Glomerular visceral epithelial cell (primary cell): ENCODE measurements around the gene ASGR1.
"Not testable (repeated sequence)": the region's sequence is repeated elsewhere in the genome, so short reads cannot be mapped to it uniquely, and the experiment has no call there.

Source experiments
- DNase-seq: peaks from one replicate; pipeline ENCODE4 v3.0.0-alpha.2; 2016; ENCODE audit errors: extremely low spot score

ASGR1 gene

DNA sequence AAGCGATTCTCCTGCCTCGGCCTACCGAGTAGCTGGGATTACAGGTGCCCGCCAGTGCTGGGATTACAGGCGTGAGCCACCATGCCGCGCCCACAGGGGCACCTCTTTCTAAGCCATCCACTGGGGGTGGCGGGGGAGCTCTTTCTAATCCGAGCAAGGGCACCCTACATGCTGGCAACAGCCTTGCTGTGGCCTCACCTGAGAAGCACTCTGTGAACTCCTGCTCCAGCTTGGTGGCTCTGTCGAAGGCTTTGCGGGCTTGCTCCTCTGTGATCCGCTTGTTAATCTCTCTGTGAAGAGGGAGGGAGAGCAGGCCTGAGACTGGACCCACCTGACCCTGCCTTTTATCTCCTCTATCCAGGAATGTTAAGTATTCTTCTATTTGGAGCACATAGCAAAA lies 11.9 kb upstream of the ASGR1 start:
- no peak for DNase-seq

- DNase-seq: no peak
These were observed 11.2 kb upstream of the ASGR1 start for GRCh38 chr17:7190276-7190917.

DNA sequence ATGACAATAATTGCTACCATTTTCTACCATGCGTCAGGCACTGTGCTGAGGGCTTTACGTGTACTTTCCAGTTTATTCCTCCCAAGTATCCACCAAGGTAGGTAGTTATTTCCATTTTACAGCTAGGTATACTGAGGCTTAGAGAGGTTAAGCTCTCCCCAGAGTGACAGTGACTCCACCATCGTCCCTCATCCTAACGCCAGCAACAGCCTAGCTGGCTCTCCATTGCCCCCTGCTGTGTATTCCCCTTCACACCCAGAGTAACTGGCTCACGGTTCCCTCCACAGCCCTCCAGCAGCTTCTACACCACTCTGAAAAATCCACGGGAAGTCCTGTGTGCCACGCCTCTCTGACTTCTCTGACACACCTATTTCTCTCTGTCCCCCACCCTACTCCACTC lies 7.1 kb upstream of the ASGR1 start:
- no peak for DNase-seq

DNA sequence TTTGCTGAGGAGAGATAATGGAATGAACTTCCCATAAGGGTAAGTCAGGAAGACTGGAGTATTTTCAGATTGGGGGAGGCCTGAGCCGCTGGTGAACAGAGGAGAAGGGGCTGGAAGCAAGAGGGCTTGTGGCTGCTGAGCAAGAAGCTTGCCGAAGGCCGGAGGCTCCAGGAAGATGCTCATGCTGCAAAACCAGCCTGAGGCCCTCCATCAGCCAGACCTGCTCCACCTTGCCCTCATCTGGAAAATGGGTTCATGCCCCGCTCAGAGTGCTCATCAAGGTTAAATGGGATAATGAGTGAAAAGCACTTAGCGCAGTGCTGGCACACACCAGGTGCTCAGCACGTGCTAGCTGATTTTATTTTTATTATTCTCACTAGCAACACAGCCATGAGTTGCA lies 5.5 kb upstream of the ASGR1 start:
- DNase-seq: no peak

GRCh38 chr17:7184091-7184488 lies 4.9 kb upstream of the ASGR1 start:
- DNase-seq: peak; percentile 78

DNA sequence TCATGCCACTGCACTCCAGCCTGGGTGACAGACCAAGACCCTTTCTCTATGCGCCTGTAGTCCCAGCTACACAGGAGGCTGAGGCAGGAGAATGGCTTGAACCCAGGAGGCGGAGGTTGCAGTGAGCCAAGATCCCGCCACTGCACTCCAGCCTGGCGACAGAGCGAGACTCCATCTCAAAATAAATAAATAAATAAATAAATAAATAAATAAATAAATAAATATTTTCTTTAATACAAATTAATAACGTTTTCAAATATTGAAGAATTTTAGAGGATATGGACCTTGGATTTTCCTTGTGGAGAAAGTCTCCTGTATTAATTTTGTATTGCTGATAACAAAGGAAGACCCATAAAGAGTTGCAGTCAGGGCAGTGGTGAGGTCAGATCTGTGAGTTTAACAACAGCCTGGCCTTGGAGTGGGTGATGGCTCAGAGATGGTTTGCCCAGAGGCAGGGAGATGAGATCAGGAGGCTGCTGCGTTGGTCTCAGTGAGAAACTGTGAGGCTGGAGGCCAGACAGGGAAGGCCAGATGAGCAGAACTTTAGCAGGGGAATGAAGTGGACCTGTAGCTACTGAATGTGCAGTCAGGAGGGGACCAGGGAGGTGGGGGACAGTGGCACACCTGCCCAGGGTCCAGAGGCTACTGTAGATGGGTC lies 4.4 kb upstream of the ASGR1 start:
- DNase-seq: peak; percentile 41

GRCh38 chr17:7182101-7182500 lies 2.9 kb upstream of the ASGR1 start:
- DNase-seq: not testable (repeated sequence)

- DNase-seq: no peak
These were observed 225 bp downstream of the ASGR1 start for GRCh38 chr17:7178973-7179316.

- no peak for DNase-seq
These were observed 1.2 kb downstream of the ASGR1 start for GRCh38 chr17:7177954-7178477.

- DNase-seq: peak; percentile 65
These were observed 1.8 kb downstream of the ASGR1 start for GRCh38 chr17:7177191-7177953.

DNA sequence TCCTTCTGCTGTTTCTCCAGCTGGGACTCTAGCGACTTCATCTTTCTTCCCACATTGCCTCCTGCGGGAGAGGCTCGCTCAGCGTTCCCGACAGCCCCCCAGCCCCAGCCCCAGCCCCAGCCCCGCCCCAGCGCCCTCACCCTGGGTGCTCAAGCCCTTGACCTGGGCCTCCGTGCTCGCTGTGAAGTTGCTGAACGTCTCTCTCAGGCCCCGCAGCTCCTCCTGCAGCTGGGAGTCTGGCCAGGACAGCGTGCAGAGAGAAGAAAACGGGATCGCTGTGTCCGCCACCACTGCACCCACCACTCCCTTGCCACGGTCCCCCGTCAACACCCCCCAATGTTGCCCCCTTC lies 2.4 kb downstream of the ASGR1 start:
- DNase-seq: no peak

GRCh38 chr17:7176107-7176840 lies 2.9 kb downstream of the ASGR1 start:
- no peak for DNase-seq

DNA sequence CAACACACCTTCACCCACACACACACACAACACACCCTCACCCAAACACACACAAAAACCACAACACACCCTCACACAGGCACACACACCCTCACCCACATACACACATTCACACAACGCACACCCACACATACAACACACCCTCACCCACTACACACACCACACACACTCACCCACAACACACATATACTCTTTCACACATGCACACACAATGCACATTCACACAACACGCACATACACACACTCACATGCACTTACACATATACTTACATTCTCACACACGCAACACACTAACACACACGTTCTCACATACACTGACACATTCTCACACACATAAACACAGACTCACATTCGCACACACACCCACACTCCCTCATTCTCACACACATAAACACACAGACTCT lies 3.8 kb downstream of the ASGR1 start:
- DNase-seq: no peak

DNA sequence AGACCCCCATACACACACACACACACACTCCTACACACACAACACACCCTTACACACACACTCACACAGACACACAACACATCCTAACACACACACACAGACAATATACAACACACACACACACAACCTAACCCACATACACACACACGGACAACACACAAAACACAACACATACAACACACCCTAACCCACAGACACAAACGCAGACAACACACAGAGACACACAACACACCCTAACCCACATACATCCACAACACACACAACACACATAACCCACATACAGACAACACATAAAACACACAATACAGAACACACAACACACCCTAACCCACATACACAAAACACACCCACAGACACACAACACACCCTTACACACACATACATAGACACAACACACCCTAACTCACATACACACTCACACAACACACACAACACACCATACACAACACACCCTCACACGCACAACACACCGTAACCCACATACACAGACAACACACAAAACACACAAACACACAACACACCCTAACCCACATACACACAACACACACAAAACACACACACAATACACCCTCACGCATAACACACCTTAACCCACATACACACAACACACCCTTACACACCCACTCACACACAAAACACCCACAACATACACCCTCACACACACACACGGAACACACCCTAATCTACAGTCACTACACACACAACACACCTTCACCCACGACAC lies 4.4 kb downstream of the ASGR1 start:
- no peak for DNase-seq

GRCh38 chr17:7173687-7174602 lies 5.2 kb downstream of the ASGR1 start:
- no peak for DNase-seq

- DNase-seq: not testable (repeated sequence)
These were observed 6.5 kb downstream of the ASGR1 start for GRCh38 chr17:7172522-7173191.

DNA sequence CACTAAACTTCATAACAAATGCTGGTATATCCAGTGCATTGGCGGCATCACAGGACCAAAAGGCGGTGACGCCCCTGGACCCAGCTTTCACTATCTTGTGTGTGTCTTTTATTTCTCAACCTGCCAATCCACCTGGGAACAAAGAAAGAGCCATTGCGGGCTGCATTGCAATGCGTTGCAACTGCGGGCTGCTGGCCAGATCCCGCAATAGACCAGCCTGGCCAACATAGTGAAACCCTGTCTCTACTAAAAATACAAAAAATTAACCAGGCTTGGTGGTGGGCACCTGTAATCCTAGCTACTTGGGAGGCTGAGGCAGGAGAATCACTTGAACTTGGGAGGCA lies 9.6 kb downstream of the ASGR1 start:
- not testable (repeated sequence) for DNase-seq

GRCh38 chr17:7168841-7169564 lies 10.2 kb downstream of the ASGR1 start:
- DNase-seq: not testable (repeated sequence)

- no peak for DNase-seq
These were observed 11.3 kb downstream of the ASGR1 start for GRCh38 chr17:7167832-7168231.
